Stimulated activated CD8-positive, alpha-beta memory T cell treated with anti-CD3 and anti-CD28 coated beads, Interleukin-15, amount 100 ng/mL, for 1 hour (primary cell): ENCODE measurements around the gene FMO5.
"Not testable (repeated sequence)": the region's sequence is repeated elsewhere in the genome, so short reads cannot be mapped to it uniquely, and the experiment has no call there.

Source experiments
- DNase-seq: peaks from one replicate; pipeline ENCODE4 v3.0.0-alpha.2; 2020; ENCODE audit warnings: low read depth

FMO5 gene

DNA sequence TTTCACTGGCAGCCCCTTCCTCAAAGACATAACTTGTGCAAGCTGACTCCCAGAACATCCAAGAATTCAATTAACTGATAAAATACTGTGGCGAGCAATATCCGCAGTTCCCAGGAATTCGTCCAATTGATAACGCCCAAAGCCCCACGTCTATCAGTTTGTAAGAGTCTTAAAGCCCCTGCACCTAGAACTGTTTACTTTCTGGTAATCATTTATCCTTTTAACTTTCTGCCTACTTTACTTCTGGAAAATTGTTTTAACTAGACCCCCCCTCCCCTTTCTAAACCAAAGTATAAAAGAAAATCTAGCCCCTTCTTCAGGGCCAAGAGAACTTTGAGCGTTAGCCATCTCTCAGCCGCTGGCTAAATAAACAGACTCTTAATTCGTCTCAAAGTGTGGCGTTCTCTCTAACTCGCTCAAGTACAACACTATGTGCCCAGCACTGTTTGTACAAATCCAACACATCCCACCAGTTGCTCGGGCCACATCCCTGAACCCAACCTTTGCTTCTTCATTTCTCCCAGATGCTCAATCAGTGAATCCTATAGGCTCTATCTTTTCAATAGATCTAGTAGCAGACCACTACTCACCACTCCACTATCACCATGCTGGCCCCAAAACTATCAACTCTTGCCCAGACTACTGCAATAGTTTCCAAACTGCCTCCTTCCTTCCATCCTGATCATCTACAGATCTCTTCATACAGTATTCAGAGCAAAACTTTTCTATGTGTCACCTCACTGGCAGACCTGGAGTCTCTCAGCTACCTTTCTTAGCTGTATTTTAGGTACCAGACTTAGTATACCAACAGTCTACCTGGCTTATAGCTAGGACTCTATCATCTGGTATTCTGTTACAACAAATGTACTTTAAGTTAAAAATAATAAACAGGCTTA lies 14.0 kb upstream of the FMO5 start:
- no peak for DNase-seq

DNA sequence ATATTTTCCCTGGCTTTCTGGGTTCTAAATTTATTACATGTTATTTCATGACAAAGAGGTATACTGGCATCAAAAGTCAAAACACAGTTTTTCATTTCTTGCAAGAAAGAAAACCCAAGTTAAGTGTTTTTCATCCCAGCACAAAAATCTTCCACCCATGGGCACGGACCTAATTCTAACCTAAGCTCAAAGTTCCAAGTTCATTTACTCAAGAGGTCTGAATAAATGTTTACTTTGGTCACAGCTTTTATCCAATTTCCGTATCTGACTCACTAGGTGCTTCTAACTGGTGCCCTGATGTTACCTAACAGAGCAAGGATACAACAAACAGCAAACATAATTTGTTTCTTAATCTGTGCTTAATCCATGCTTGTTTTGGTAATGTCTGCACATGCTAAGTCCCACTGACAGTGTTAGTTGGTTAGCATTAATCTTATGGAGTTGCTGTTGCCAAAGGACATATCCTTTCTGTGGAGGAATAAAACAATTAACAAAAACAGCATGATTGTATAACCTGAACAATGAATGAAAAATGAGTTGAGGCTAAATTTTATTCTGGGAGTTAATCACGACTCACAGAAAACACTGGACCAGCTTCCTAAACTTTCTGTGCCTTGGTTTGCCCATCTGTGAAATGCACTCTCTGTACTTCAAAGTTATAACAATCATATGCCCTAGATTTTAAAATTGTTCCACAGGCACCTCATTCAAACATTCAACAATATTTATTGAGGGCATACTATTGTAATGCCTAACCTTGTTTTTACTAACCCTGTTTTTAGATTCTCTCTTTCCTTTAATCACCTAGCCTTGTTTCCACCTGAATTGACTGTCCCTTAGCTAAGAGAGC lies 13.1 kb upstream of the FMO5 start:
- no peak for DNase-seq

GRCh38 chr1:147236959-147237791 lies 12.0 kb upstream of the FMO5 start:
- DNase-seq, result no peak

GRCh38 chr1:147236448-147236847 lies 11.3 kb upstream of the FMO5 start:
- no peak for DNase-seq

GRCh38 chr1:147235822-147236221 lies 10.7 kb upstream of the FMO5 start:
- DNase-seq, result no peak

GRCh38 chr1:147233903-147234302 lies 8.8 kb upstream of the FMO5 start:
- DNase-seq, result not testable (repeated sequence)

DNA sequence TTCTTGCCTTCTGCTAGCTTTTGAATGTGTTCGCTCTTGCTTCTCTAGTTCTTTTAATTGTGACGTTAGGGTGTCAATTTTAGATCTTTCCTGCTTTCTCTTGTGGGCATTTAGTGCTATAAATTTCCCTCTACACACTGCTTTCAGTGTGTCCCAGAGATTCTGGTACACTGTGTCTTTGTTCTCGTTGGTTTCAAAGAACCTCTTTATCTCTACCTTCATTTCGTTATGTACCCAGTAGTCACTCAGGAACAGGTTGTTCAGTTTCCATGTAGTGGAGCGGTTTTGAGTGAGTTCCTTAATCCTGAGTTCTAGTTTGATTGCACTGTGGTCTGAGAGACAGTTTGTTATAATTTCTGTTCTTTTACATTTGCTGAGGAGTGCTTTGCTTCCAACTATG lies 5.9 kb upstream of the FMO5 start:
- not testable (repeated sequence) for DNase-seq

DNA sequence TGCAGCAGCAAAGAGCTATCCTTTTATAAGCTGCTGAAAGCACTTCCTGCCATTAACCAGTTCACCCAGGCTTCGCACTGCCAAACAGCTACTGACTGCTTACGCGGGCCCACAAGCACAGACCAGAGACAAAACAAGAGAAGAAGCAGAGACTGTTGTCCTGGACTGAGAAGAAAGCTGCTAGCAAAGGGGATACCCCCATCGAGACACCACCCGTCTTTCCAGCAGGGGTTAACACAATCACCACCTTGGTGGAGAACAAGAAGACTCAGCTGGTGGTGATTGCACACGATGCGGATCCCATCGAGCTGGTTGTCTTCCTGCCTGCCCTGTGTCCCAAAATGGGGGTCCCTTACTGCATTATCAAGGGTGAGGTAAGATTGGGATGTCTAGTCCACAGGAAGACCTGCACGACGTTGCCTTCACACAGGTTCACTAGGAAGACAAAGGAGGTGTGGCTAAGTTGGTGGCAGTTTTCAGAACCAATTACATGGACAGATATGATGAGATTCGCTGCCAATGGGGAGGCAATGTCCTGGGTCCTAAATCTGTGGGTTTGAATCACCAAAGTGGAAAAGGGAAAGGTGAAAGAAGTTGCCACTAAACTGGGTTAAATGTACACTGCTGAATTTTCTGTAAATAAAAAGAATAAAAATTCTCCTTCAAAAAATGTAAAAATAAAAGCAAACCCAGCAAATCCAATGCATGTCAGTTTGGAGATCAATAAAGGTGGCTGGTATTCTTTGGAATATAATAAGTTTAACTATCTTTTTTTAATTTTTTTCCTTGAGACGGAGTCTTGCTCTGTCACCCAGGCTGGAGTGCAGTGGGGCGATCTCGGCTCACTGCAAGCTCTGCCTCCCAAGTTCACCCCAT lies 1.2 kb downstream of the FMO5 start:
- DNase-seq, result no peak

DNA sequence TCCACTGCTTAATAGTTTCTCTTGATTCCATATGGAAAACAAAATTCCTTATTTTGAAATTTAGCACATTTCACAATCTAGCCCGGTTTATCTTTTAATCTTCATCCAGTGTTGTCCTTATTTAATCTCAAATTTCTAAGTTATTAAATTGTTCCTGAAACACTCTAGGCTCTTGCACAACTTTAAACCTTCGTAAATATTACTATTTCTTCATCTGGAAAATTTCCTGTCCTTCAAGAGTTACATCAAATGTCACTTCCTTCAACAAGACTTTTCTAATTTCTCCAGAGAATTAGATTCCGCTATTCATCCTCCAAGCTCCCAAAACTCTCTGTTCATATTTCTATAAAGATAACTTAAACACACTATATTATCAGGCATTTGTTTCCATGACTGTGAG lies 6.5 kb downstream of the FMO5 start:
- DNase-seq, result no peak

DNA sequence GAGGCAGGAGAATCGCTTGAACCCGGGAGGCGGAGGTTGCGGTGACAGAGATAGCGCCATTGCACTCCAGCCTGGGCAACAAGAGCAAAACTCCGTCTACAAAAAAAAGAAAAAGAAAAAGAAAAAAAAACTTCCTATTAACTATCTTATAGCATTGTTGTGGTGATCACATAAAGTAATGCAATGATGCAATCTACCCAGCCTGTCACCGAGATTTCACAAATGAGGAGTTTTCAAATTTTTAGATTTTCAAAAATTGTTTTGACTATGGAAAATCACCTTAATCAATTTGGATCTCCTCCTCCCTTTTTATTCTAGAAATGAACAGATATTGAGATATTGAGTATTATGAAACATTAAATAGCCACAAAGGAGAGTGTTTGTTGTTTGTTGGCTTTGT lies 8.0 kb downstream of the FMO5 start:
- no peak for DNase-seq

DNA sequence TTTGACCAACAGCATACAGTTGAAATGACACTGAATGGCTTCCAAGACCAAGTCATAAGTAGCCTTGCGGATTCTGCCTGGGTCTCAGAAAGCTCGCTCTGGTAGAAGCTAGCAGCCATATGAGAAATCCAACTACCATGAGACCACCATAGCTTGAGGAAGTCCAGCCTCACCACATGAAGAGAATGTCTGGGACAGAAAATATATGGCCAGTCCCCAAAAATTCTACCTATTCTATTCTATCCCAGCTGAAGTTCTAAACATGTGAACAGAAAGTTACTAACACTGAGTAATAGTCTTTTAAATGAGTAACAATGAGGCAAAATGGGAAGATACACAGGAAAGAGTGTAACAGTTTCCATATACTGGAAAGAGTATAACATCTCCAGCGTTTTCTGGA lies 9.0 kb downstream of the FMO5 start:
- DNase-seq, result no peak

DNA sequence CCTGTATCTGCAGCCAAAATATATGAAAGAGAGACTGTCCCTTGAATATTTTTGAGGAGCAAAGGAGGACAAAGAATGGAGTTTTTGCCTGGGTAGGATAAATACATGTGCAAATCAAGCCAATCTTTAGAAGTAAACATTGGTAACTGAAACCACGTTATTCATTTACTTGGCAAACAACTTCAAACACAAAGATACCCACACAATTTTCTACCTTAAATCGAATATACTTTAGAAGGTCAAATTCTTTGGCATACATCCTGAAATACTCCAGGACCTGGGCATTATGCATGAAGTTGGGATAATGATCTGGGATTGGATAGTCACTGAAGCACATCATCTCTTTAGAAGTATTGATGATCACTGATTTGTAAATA lies 9.6 kb downstream of the FMO5 start:
- DNase-seq, result no peak

DNA sequence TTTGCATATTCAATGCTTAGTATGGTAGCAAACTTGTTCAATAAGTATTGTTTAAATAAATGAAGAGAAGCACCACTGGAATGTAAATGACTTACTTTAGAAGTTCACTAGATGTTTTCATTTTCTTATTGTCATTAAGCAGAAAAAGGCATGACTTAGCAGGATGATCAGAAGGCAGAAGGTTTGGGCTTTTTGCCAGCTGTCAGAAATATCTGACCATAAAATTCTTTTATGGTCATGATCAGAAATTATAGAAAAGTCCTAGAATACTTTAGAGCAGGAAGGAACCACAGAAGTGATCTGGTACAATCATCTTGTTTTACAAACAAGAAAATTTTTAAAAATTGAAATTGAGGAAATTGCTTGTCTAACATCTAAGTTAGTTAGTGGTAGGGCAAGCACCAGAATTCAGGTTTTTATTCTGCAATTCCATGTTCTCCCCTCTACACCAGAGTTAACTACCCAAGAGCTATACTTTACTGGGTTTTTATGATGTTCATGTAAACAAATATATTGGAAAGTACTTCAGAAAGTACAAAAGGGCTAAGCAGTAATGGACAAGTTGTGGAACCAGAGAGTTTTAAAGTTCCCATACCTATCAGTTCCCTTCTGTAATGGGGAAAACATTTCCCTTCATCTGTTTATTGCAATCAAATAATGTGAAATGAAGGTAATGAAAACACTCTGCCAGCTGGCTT lies 10.1 kb downstream of the FMO5 start:
- no peak for DNase-seq

DNA sequence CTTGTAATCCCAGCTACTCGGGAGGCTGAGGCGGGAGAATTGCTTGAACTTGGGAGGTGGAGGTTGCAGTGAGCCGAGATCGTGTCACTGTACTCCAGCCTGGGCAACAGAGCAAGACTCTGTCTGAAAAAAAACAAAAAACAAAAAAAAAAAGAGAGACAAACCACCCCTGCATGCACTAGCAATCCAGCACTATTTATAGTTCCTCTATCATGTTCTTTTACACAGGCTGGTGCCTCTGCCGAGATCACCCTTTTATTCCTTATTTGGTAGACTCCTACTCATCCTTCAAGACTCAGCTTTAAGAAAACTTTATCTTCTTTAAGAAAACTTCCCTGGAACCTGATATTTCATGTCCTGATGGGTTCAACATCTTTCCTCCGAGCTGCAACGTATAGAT lies 10.8 kb downstream of the FMO5 start:
- no peak for DNase-seq

DNA sequence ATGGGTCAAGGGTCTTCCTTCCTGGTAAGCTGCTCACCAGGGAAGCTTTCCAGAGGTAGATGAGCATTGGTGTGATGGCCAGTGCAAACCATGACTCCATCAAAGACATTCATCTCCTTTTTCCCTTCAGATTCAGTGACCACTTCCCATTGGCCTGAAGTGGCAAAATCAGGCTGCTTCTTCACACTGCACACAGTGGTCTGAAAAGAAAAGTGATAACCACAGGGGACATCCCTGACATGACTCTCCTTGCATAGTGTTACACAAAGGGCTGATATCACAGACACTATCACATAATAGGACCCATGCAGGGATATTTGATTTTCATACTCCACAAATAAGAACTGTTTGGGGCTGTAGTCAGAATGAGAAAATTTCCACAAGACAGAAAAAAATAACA lies 11.9 kb downstream of the FMO5 start:
- no peak for DNase-seq

DNA sequence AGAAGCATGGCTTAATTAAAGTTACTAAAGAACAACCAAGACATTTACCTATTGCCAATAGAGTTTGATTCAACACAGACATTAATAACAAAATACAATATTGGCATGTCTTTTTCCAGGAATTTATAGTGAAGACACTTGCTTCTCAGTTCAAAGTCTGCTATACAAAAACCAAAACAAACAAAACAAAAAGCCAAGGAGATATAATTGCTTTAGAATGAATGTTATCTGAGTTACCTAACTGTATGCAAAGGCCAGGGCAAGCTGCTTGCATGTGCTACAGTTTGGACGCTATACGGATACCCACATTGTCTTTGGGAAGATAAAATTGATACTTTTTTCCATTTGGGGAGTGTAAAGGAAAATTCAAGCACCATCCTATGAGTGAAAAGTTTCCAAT lies 13.6 kb downstream of the FMO5 start:
- no peak for DNase-seq

DNA sequence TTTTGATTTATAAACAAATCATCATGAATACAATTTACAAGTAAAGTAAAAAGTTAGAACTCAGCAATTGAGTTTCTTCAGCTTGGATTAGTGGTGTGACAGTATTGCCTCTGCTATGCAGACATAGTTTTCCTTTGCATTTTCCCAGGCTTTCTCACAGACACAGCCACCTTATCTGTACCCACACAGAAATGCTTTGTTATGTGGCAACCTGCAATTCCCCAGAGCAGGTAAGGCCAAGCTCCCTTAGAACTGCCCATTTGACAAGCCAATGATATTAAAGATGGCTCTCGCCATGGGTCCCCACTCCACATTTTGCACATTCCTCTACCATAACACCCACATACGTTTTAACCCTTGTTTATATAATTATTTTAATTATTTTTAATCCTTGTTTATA lies 14.2 kb downstream of the FMO5 start:
- no peak for DNase-seq

- no peak for DNase-seq
Observed at GRCh38 chr1:147209825-147210821, 15.0 kb downstream of the FMO5 start.

DNA sequence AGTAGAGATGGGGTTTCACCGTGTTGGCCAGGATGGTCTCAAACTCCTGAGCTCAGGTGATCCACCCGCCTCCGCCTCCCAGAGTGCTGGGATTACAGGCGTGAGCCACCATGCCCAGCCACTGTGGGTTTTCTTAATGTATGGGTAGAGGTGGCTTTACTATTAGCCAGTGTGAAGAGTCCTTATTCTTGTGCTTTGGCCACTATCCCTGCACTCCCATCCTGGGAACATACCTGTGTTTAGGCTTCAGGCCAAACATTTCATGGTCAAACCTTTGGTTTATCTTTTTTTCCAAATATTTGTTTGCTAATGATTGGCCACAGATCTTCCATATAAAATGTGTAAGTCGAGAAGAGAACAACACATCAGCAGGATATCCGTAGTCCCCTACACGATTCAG lies 16.5 kb downstream of the FMO5 start:
- DNase-seq, result no peak

DNA sequence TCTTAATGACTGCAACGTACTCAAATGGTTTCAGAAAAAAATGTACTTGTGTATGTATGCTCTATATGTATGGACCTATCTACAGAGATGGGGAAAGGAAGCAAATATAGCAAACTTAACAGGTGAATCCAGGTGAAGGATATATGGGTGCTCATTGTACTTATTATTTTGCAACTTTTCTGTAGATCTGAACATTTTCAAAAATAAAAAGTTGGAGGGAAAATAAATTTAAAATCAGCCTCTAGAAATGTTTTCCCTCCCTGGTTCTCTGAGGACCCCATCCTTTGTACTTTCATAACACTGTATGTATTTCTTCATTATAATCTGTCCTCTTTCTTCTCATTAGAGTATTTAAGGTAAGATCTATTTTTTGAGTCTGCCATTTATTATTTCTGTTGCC lies 17.9 kb downstream of the FMO5 start:
- no peak for DNase-seq
